Type B pancreatic cell (in vitro differentiated cells): ENCODE measurements around the gene TUBG2. TPM values are rescaled to one million over a fixed set of nuclear protein-coding genes. Genes with fewer than 3 reads are reported as not detected.

ENCODE experiments used
- DNase-seq: peaks from one replicate; pipeline ENCODE4 v3.0.0; 2021; ENCODE audit warnings: mixed read lengths; ENCODE audit not compliant: unreplicated experiment; ENCODE audit errors: extremely low spot score
- H3K27ac Mint-ChIP-seq: 2 replicates; pipeline ENCODE4 v1.8.0; 2021; ENCODE audit warnings: mild to moderate bottlenecking, mixed read lengths
- H3K27me3 Mint-ChIP-seq: 2 replicates; pipeline ENCODE4 v1.8.0; 2021; ENCODE audit warnings: mixed read lengths
- H3K36me3 Mint-ChIP-seq: 2 replicates; pipeline ENCODE4 v1.8.0; 2021; ENCODE audit warnings: mixed read lengths
- H3K4me1 Mint-ChIP-seq: one replicate; pipeline ENCODE4 v1.8.0; 2021; ENCODE audit warnings: mixed read lengths; ENCODE audit not compliant: unreplicated experiment
- H3K4me3 Mint-ChIP-seq: 2 replicates; pipeline ENCODE4 v1.8.0; 2021; ENCODE audit warnings: mild to moderate bottlenecking, mixed read lengths
- H3K9me3 Mint-ChIP-seq: 2 replicates; pipeline ENCODE4 v1.8.0; 2021; ENCODE audit warnings: mixed read lengths
- microRNA-seq: library from miRNA; unstranded; fragments of <30 nt; microRNA quantifications from one replicate; pipeline ENCODE4, GENCODE V29; 2020
- total RNA-seq: library from RNA; stranded (reverse); gene quantifications from 2 replicates; pipeline ENCODE4 v1.2.1, GENCODE V29; 2021; ENCODE audit warnings: low replicate concordance
- TF ChIP-seq, protein P1 (sequence below): fragments of 200-600 bp; sonication (generic); conservative IDR thresholded peaks from 2 replicates; pipeline ENCODE4 v1.5.0; 2021; ENCODE audit warnings: antibody characterized with exemption, mild to moderate bottlenecking

TUBG2 gene
- total RNA-seq, 1 donor from 2014 or later = 24.4 TPM

GRCh38 chr17:42704490-42704836 lies 45.4 kb downstream of the TUBG2 start:
- Mint-ChIP-seq H3K9me3 (no peaks in the 10 kb centered on the region), H3K27ac (no peak overlapping the region), H3K27me3 (no peaks in the 10 kb centered on the region), H3K36me3 (peaks cover 18% of the 10 kb centered on the region), H3K4me1 (no peaks in the 10 kb centered on the region), H3K4me3 (no peak overlapping the region)
- TF ChIP-seq, protein P1, sequence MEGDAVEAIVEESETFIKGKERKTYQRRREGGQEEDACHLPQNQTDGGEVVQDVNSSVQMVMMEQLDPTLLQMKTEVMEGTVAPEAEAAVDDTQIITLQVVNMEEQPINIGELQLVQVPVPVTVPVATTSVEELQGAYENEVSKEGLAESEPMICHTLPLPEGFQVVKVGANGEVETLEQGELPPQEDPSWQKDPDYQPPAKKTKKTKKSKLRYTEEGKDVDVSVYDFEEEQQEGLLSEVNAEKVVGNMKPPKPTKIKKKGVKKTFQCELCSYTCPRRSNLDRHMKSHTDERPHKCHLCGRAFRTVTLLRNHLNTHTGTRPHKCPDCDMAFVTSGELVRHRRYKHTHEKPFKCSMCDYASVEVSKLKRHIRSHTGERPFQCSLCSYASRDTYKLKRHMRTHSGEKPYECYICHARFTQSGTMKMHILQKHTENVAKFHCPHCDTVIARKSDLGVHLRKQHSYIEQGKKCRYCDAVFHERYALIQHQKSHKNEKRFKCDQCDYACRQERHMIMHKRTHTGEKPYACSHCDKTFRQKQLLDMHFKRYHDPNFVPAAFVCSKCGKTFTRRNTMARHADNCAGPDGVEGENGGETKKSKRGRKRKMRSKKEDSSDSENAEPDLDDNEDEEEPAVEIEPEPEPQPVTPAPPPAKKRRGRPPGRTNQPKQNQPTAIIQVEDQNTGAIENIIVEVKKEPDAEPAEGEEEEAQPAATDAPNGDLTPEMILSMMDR = no peak
- DNase-seq = no peak

GRCh38 chr17:42704837-42705494 lies 45.9 kb downstream of the TUBG2 start:
- TF ChIP-seq, protein P1 = no peak
- peaks cover 18% of the 10 kb centered on the region for H3K36me3 Mint-ChIP-seq
- H3K27me3 Mint-ChIP-seq = no peaks in the 10 kb centered on the region
- H3K9me3 Mint-ChIP-seq = no peaks in the 10 kb centered on the region
- H3K4me1 Mint-ChIP-seq = no peaks in the 10 kb centered on the region
- no peak for DNase-seq
- no peak overlapping the region for H3K4me3 Mint-ChIP-seq
- H3K27ac Mint-ChIP-seq = no peak overlapping the region

- peaks cover 20% of the 10 kb centered on the region for H3K36me3 Mint-ChIP-seq
- no peaks in the 10 kb centered on the region for H3K9me3 Mint-ChIP-seq
- H3K27me3 Mint-ChIP-seq = no peaks in the 10 kb centered on the region
- no peak overlapping the region for H3K4me3 Mint-ChIP-seq
- H3K4me1 Mint-ChIP-seq = no peaks in the 10 kb centered on the region
- H3K27ac Mint-ChIP-seq = no peak overlapping the region
- DNase-seq = no peak
- TF ChIP-seq, protein P1 = no peak
These were observed 47.6 kb downstream of the TUBG2 start for GRCh38 chr17:42706732-42707131.

DNA sequence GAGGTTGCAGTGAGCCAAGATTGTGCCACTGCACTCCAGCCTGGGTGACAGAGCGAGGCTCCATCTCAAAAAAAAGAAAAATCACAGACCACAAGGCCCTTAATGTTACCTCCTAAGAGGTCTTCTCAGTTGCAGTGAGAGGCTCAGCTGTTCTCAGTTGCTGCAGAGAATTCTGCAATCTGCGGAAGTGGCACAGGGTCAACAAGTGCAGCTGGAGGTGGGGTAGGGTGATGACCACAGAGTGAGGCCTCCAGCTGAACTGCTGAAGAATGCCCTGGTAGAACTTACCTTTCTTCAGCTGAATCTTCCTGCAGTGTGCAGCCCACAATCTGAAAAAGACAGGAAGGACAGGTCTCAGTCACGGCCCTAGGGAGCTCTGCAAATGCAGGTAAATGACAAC lies 49.5 kb downstream of the TUBG2 start:
- H3K27ac Mint-ChIP-seq = no peak overlapping the region
- H3K4me3 Mint-ChIP-seq = no peak overlapping the region
- no peaks in the 10 kb centered on the region for H3K27me3 Mint-ChIP-seq
- H3K9me3 Mint-ChIP-seq = no peaks in the 10 kb centered on the region
- H3K4me1 Mint-ChIP-seq = no peaks in the 10 kb centered on the region
- no peak for DNase-seq
- H3K36me3 Mint-ChIP-seq = peaks cover 26% of the 10 kb centered on the region
- TF ChIP-seq, protein P1 = no peak

- H3K9me3 Mint-ChIP-seq = no peaks in the 10 kb centered on the region
- no peaks in the 10 kb centered on the region for H3K27me3 Mint-ChIP-seq
- H3K27ac Mint-ChIP-seq = no peak overlapping the region
- no peak for DNase-seq
- TF ChIP-seq, protein P1 = no peak
- H3K4me1 Mint-ChIP-seq = no peaks in the 10 kb centered on the region
- H3K36me3 Mint-ChIP-seq = peaks cover 26% of the 10 kb centered on the region
- no peak overlapping the region for H3K4me3 Mint-ChIP-seq
These were observed 50.5 kb downstream of the TUBG2 start for GRCh38 chr17:42709561-42709960.

Small RNA genes within 50 kb of the gene (microRNA-seq; reads per million reads assigned to microRNA genes)
- gene MIR6780A = not detected

Other genes starting within 250 kb of the TUBG2 start
- 21.9 and 49.0 TPM in 2 replicates for gene CAVIN1, start 236.0 kb upstream of the TUBG2 start, total RNA-seq
- 65.5 and 69.4 TPM in 2 replicates for gene ATP6V0A1, start 200.4 kb upstream of the TUBG2 start, total RNA-seq
- gene NAGLU, start 123.0 kb upstream of the TUBG2 start, total RNA-seq = 24.0 and 26.5 TPM in 2 replicates
- gene HSD17B1, start 106.4 kb upstream of the TUBG2 start, total RNA-seq = 2.2 and 2.7 TPM in 2 replicates
- 78.0 and 80.8 TPM in 2 replicates for gene COASY, start 97.1 kb upstream of the TUBG2 start, total RNA-seq
- 31.3 and 32.3 TPM in 2 replicates for gene MLX, start 92.2 kb upstream of the TUBG2 start, total RNA-seq
- gene PSMC3IP, start 81.6 kb upstream of the TUBG2 start, total RNA-seq = 10.6 and 22.6 TPM in 2 replicates
- gene RETREG3, start 49.9 kb upstream of the TUBG2 start, total RNA-seq = 62.9 and 82.6 TPM in 2 replicates
- 44.7 and 63.2 TPM in 2 replicates for gene TUBG1, start 49.6 kb upstream of the TUBG2 start, total RNA-seq
- gene PLEKHH3, start 17.7 kb downstream of the TUBG2 start, total RNA-seq = 29.1 and 60.5 TPM in 2 replicates
- 1.2 TPM in 1 of 2 replicates, not detected in the other for gene CCR10, start 22.6 kb downstream of the TUBG2 start, total RNA-seq
- 1.00 and 17.8 TPM in 2 replicates for gene CNTNAP1, start 23.2 kb downstream of the TUBG2 start, total RNA-seq
- 30.6 and 37.6 TPM in 2 replicates for gene EZH1, start 85.8 kb downstream of the TUBG2 start, total RNA-seq
- gene RAMP2, start 101.9 kb downstream of the TUBG2 start, total RNA-seq = 1.5 and 8.3 TPM in 2 replicates
- 86.9 and 103 TPM in 2 replicates for gene VPS25, start 114.2 kb downstream of the TUBG2 start, total RNA-seq
- 2.7 and 4.2 TPM in 2 replicates for gene WNK4, start 121.3 kb downstream of the TUBG2 start, total RNA-seq
- gene COA3, start 139.4 kb downstream of the TUBG2 start, total RNA-seq = 82.2 and 93.9 TPM in 2 replicates
- gene CNTD1, start 139.6 kb downstream of the TUBG2 start, total RNA-seq = 0.46 TPM in 1 of 2 replicates, not detected in the other
- 62.5 and 72.1 TPM in 2 replicates for gene BECN1, start 165.0 kb downstream of the TUBG2 start, total RNA-seq
- 116 and 120 TPM in 2 replicates for gene PSME3, start 174.1 kb downstream of the TUBG2 start, total RNA-seq
- 2.7 and 3.4 TPM in 2 replicates for gene AOC2, start 185.3 kb downstream of the TUBG2 start, total RNA-seq
- 1.5 and 2.4 TPM in 2 replicates for gene AOC3, start 191.9 kb downstream of the TUBG2 start, total RNA-seq
- gene G6PC1, start 241.5 kb downstream of the TUBG2 start, total RNA-seq = 1.5 and 2.9 TPM in 2 replicates